Neural cell (in vitro differentiated cells): ENCODE data around the gene ODF2.

Experiments used
- CTCF ChIP-seq: fragments of 450-650 bp; IDR thresholded peaks from 2 replicates; pipeline ENCODE4 v1.5.1; 2014; ENCODE audit warnings: antibody characterized with exemption, mild to moderate bottlenecking, moderate library complexity; ENCODE audit not compliant: poor library complexity, severe bottlenecking
- EZH2 ChIP-seq: fragments of 200-600, 300-800 bp; shearing (Covaris generic), sonication (generic); IDR thresholded peaks from 2 replicates; pipeline ENCODE4 v1.6.1; 2014; ENCODE audit warnings: antibody characterized with exemption, low read length, borderline replicate concordance, mild to moderate bottlenecking; ENCODE audit not compliant: insufficient read depth, poor library complexity, severe bottlenecking
- POLR2AphosphoS5 ChIP-seq: IDR thresholded peaks from 2 replicates; pipeline ENCODE4 v1.6.1; 2012
- RAD21 ChIP-seq: fragments of 450-650 bp; conservative IDR thresholded peaks from 2 replicates; pipeline ENCODE4 v1.6.1; 2014; ENCODE audit warnings: antibody characterized with exemption, mild to moderate bottlenecking, moderate library complexity
- REST ChIP-seq: IDR thresholded peaks from 2 replicates; pipeline ENCODE4 v1.6.1; 2012; ENCODE audit warnings: borderline replicate concordance

GRCh38 chr9:128412120-128412790 lies 43.6 kb upstream of the ODF2 start:
- TF ChIP-seq CTCF (peak; percentile 70), REST (no peak), POLR2AphosphoS5 (no peak), RAD21 (peak; percentile 76), EZH2 (no peak)
